ENCODE measurements around the gene VPS4B.
"Not testable (repeated sequence)": the region's sequence is repeated elsewhere in the genome, so short reads cannot be mapped to it uniquely, and the experiment has no call there.

The VPS4B gene

DNA sequence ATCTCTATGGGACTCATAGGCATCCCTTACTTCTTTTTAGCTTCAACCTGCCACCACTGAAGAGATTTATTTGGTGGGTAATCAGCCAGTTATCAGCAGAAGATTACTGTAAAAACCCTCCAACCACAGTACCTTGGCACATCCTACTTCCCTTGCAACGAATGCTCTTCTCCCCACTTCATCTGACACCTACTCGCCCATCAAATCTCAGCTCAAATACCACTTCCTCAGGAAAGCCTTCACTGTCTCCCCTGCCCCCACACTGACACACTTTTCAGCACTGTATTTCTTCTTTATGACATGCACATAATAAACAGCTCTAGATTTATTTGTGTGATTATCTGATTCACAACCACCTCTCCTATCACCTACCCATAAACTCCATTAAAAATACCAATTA lies 58.3 kb downstream of the VPS4B start:
- TF ChIP-seq CTCF (IDR thresholded peaks at IDR 0.05; ENCODE audit: low read length) (no peak), EZH2 (IDR thresholded peaks at IDR 0.05; ENCODE audit: borderline replicate concordance, low read length) (no peak)
- H3K27me3 ChIP-seq (ENCODE audit: insufficient read depth, low read length) = no peaks in the 10 kb centered on the region

DNA sequence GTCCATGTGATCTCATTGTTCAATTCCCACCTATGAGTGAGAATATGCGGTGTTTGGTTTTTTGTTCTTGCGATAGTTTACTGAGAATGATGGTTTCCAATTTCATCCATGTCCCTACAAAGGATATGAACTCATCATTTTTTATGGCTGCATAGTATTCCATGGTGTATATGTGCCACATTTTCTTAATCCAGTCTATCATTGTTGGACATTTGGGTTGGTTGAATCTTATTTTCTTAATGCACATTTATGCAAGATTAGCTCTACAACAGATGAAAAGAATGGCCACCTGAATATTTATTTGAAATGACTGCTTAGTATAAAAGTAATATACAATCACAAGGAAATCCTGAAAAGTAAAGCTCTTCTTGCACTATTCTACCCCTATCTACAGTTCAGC lies 58.9 kb downstream of the VPS4B start:
- not testable (repeated sequence) for H3K4me2 ChIP-seq (ENCODE audit: low read length); H4K20me1 ChIP-seq (ENCODE audit: insufficient read depth, low read length); H3K27ac ChIP-seq (ENCODE audit: low read depth, low read length, poor library complexity, severe bottlenecking); H3K27me3 ChIP-seq (ENCODE audit: insufficient read depth, low read length); H3K9me3 ChIP-seq (ENCODE audit: low read length); H3K9ac ChIP-seq (ENCODE audit: low read length); H3K9me2 ChIP-seq (ENCODE audit: low read depth, low read length); H3K79me2 ChIP-seq (ENCODE audit: insufficient read depth, low read length); H3F3A ChIP-seq (ENCODE audit: insufficient read depth, low read length); H3K4me3 ChIP-seq (ENCODE audit: low read depth, low read length, poor library complexity, severe bottlenecking); H2AFZ ChIP-seq (ENCODE audit: low read length)
- peaks cover 18% of the 10 kb centered on the region for H3K4me1 ChIP-seq (ENCODE audit: insufficient read depth, low read length, severe bottlenecking)
- peaks cover 27% of the 10 kb centered on the region for H3K36me3 ChIP-seq (ENCODE audit: insufficient read depth, low read length)

More for the DNA sequence above, 58.3 kb downstream of the VPS4B start:
- no peak overlapping the region for H2AFZ ChIP-seq (ENCODE audit: low read length)
- peaks cover 18% of the 10 kb centered on the region for H3K4me1 ChIP-seq (ENCODE audit: insufficient read depth, low read length, severe bottlenecking)
- no peaks in the 10 kb centered on the region for H3K79me2 ChIP-seq (ENCODE audit: insufficient read depth, low read length)
- H3K27ac ChIP-seq (ENCODE audit: low read depth, low read length, poor library complexity, severe bottlenecking) = no peak overlapping the region
- H3K36me3 ChIP-seq (ENCODE audit: insufficient read depth, low read length) = peaks cover 24% of the 10 kb centered on the region
- H3K4me3 ChIP-seq (ENCODE audit: low read depth, low read length, poor library complexity, severe bottlenecking) = no peak overlapping the region
- no peak overlapping the region for H3K4me2 ChIP-seq (ENCODE audit: low read length)
- H3K9me2 ChIP-seq (ENCODE audit: low read depth, low read length) = no peaks in the 10 kb centered on the region
- H4K20me1 ChIP-seq (ENCODE audit: insufficient read depth, low read length) = no peaks in the 10 kb centered on the region
- no peak overlapping the region for H3K9ac ChIP-seq (ENCODE audit: low read length)
- no peaks in the 10 kb centered on the region for H3F3A ChIP-seq (ENCODE audit: insufficient read depth, low read length)
- 0 out of 2 replicates have a peak, but pooled peaks cover under 1% of the 10 kb centered on the region for H3K9me3 ChIP-seq (ENCODE audit: low read length)

DNA sequence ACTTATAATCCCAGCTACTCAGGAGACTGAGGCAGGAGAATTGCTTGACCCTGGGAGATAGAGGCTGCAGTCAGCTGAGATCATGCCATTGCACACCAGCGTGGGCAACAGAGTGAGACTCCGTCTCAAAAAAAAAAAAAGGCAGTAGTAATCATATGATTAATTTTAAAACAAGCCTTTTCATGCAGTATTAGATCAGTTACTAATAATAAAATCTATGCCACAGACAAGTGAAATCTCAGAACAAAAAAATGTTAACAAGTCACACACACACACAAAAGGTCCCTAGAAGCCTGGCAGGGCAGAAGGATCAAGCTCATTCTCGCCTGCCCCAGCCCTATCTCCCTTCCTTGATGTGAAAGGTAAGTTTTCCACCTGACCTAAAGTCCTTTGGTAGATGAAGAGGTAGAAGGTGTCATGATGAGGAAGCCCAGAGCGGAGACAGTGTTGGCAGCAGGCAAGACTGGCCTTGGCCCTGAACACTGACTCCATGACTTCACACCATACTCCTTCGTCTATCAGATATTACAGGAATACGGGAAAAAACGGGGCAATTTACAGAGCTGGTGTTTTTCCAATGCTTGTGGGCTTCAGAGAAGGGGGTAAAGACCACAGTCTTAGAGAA lies 65.9 kb downstream of the VPS4B start:
- Histone ChIP-seq H3K27ac (ENCODE audit: low read depth, low read length, poor library complexity, severe bottlenecking) (no peak overlapping the region), H3K36me3 (ENCODE audit: insufficient read depth, low read length) (peaks cover 54% of the 10 kb centered on the region), H4K20me1 (ENCODE audit: insufficient read depth, low read length) (no peaks in the 10 kb centered on the region), H3K9me3 (ENCODE audit: low read length) (no peaks in the 10 kb centered on the region), H3K9me2 (ENCODE audit: low read depth, low read length) (no peaks in the 10 kb centered on the region), H3F3A (ENCODE audit: insufficient read depth, low read length) (no peaks in the 10 kb centered on the region), H3K4me3 (ENCODE audit: low read depth, low read length, poor library complexity, severe bottlenecking) (no peak overlapping the region), H3K4me2 (ENCODE audit: low read length) (no peak overlapping the region), H3K4me1 (ENCODE audit: insufficient read depth, low read length, severe bottlenecking) (no peaks in the 10 kb centered on the region), H3K79me2 (ENCODE audit: insufficient read depth, low read length) (no peaks in the 10 kb centered on the region), H2AFZ (ENCODE audit: low read length) (no peak overlapping the region), H3K27me3 (ENCODE audit: insufficient read depth, low read length) (no peaks in the 10 kb centered on the region), H3K9ac (ENCODE audit: low read length) (no peak overlapping the region)
- no peak for TF ChIP-seq EZH2 (IDR thresholded peaks at IDR 0.05; ENCODE audit: borderline replicate concordance, low read length)
- TF ChIP-seq CTCF (IDR thresholded peaks at IDR 0.05; ENCODE audit: low read length) = no peak

DNA sequence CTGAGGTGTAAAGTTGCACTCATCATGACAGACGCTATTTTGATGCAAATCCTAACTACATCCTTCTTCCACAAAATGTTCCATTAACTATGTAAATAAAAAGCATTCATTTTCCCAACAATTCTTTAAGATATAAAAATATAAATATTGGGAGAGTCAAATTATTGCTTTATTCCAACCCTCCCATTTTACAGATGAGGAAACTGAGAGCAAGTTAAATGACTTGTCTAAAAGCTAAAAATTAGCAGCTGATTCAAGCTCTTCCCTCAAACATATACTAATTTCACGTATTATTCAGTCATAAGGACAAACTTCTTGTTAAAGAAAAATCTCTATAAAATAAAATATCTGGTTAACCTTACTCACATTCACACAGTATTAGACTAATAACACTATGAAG lies 72.0 kb downstream of the VPS4B start:
- no peak overlapping the region for H2AFZ ChIP-seq (ENCODE audit: low read length)
- H3K36me3 ChIP-seq (ENCODE audit: insufficient read depth, low read length) = peaks cover 60% of the 10 kb centered on the region
- H4K20me1 ChIP-seq (ENCODE audit: insufficient read depth, low read length) = no peaks in the 10 kb centered on the region
- no peaks in the 10 kb centered on the region for H3F3A ChIP-seq (ENCODE audit: insufficient read depth, low read length)
- H3K9me3 ChIP-seq (ENCODE audit: low read length) = no peaks in the 10 kb centered on the region
- peaks cover 10% of the 10 kb centered on the region for H3K4me1 ChIP-seq (ENCODE audit: insufficient read depth, low read length, severe bottlenecking)
- H3K4me2 ChIP-seq (ENCODE audit: low read length) = no peak overlapping the region
- no peak overlapping the region for H3K27ac ChIP-seq (ENCODE audit: low read depth, low read length, poor library complexity, severe bottlenecking)
- TF ChIP-seq EZH2 (IDR thresholded peaks at IDR 0.05; ENCODE audit: borderline replicate concordance, low read length) = no peak
- no peak for TF ChIP-seq CTCF (IDR thresholded peaks at IDR 0.05; ENCODE audit: low read length)
- no peaks in the 10 kb centered on the region for H3K27me3 ChIP-seq (ENCODE audit: insufficient read depth, low read length)
- H3K9me2 ChIP-seq (ENCODE audit: low read depth, low read length) = no peaks in the 10 kb centered on the region
- no peak overlapping the region for H3K4me3 ChIP-seq (ENCODE audit: low read depth, low read length, poor library complexity, severe bottlenecking)
- H3K9ac ChIP-seq (ENCODE audit: low read length) = no peak overlapping the region
- no peaks in the 10 kb centered on the region for H3K79me2 ChIP-seq (ENCODE audit: insufficient read depth, low read length)
